ENCODE measurements around the gene CASS4.
A peak's percentile ranks its signal among the peaks of the same experiment; 100 is the strongest.
"Not testable (repeated sequence)": the region's sequence is repeated elsewhere in the genome, so short reads cannot be mapped to it uniquely, and the experiment has no call there.

The CASS4 gene

DNA sequence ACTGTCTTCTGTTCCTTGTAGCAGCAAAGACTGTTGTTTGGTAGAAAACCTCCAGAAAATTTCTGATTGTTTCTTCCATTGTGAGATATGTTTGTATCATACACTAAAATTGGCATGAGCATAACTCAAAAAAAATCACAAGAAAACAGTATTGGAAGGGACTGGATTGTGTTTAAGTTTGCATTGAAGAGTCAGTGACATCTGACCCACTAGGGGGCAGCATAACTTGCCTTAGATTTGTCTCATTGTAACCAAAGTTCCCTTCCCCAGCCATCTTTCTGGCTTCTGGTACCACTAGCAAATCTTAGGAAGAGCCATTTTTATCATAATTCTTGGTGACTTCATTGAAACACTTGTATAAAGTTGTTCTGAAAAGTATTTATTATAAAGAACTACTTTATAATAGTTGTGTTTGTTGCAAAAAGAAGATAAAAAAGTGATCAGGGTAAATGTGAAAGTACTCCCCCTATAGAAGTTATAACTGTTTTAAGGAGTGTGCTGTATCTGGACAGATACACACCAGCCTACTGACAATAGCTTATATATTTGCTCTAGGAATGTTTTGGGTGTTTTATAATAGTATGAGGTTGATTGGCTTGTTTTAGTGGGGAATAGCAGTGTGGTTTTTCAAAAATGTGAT lies 11.9 kb upstream of the CASS4 start:
- Mint-ChIP-seq H3K27me3 (no peaks in the 10 kb centered on the region), H3K36me3 (ENCODE audit: insufficient read depth) (peaks cover 63% of the 10 kb centered on the region), H3K4me3 (no peak overlapping the region), H3K4me1 (peaks cover 14% of the 10 kb centered on the region), H3K27ac (ENCODE audit: low read depth) (peak overlapping the region; percentile 67), H3K9me3 (no peaks in the 10 kb centered on the region)
- DNase-seq (ENCODE audit: low spot score in 2 of 2), result peak; percentile 40 to 51
- ATAC-seq (replicated peaks; ENCODE audit: extremely low read depth, poor library complexity, severe bottlenecking), result peak; percentile 36

DNA sequence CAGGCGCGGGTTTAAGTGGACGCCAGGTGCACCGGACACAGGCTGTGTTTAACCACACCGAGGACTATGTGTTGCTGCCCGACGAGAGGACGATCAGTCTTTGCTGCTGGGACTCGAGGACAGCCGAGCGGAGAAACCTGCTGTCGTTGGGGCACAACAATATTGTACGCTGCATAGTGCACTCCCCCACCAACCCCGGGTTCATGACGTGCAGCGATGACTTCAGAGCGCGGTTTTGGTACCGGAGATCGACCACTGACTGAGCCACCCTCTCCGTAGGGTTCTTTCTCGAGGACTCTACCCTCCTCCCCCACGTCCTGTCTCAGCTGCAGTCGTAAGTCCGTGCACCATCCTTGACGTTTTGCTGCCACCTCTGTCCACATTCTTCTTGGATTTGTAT lies 8.6 kb upstream of the CASS4 start:
- Mint-ChIP-seq H3K27ac (ENCODE audit: low read depth) (no peak overlapping the region), H3K9me3 (no peaks in the 10 kb centered on the region), H3K4me3 (no peak overlapping the region), H3K4me1 (peaks cover 6% of the 10 kb centered on the region), H3K36me3 (ENCODE audit: insufficient read depth) (peaks cover 62% of the 10 kb centered on the region), H3K27me3 (no peaks in the 10 kb centered on the region)
- ATAC-seq (replicated peaks; ENCODE audit: extremely low read depth, poor library complexity, severe bottlenecking), result no peak
- no peak for DNase-seq (ENCODE audit: low spot score in 2 of 2)

DNA sequence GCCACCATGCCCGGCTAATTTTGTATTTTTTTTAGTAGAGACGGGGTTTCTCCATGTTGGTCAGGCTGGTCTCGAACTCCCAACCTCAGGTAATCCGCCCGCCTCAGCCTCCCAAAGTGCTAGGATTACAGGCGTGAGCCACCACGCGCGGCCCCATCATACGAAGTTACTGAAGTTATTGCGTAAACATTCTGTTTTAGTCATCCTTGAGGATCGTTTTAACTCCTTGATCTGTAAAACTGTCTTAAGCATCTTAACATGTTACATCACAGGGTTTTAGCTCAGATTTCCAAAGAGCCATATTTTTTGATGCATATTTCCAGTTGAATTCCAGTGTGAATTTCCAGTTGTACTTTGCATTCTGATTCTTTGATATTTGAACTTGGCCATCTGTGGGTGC lies 6.7 kb upstream of the CASS4 start:
- not testable (repeated sequence) for H3K4me3 Mint-ChIP-seq; H3K27ac Mint-ChIP-seq (ENCODE audit: low read depth)

DNA sequence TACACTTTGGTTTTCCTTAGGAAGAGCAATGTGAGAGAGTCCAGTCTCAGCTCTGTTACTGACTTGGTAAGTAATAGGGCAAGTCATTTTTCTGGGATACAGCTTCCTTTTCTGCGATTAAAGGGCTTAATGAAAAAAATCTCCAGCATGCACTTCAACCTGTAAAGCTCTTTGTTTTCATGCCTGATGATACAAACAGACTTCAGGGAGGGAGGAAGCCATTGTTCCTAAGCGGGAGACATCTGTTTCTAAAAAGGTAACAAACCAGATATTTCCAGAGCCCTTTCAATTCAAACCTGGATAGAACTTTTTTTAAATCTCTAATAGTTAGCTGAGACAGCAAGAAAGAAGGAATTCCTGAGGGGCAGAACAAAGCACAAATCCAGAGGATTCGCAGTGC lies 5.2 kb upstream of the CASS4 start:
- Mint-ChIP-seq H3K36me3 (ENCODE audit: insufficient read depth) (peaks cover 48% of the 10 kb centered on the region), H3K27ac (ENCODE audit: low read depth) (peak overlapping the region; percentile 70), H3K4me1 (peaks cover 8% of the 10 kb centered on the region)

More for the DNA sequence above, 6.7 kb upstream of the CASS4 start:
- H3K9me3 Mint-ChIP-seq; H3K27me3 Mint-ChIP-seq; DNase-seq (ENCODE audit: low spot score in 2 of 2); ATAC-seq (replicated peaks; ENCODE audit: extremely low read depth, poor library complexity, severe bottlenecking); H3K4me1 Mint-ChIP-seq: not testable (repeated sequence)
- H3K36me3 Mint-ChIP-seq (ENCODE audit: insufficient read depth), result peaks cover 51% of the 10 kb centered on the region

DNA sequence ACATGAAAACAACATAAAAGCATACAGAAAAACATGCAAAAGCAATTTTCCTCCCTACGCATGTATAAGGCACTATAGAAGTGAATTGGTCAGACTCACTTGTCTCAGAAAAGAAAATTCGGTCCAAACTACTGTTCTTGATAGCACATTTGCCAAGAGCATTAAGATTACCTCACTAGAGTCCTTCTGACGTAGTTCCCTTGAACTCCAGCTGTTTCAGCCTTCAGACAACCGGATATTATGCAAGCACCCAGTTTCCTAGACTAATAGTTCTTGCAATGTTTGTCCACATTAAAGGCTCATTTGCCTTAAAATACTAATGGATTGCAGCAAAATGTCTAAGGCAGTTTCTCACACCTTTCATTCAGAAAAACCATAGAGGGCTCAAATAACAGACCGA lies 2.5 kb upstream of the CASS4 start:
- H3K36me3 Mint-ChIP-seq (ENCODE audit: insufficient read depth), result peaks cover 33% of the 10 kb centered on the region
- H3K27ac Mint-ChIP-seq (ENCODE audit: low read depth), result no peak overlapping the region
- no peak overlapping the region for H3K4me3 Mint-ChIP-seq
- H3K9me3 Mint-ChIP-seq, result no peaks in the 10 kb centered on the region
- H3K27me3 Mint-ChIP-seq, result no peaks in the 10 kb centered on the region
- H3K4me1 Mint-ChIP-seq, result peaks cover 20% of the 10 kb centered on the region
- ATAC-seq (replicated peaks; ENCODE audit: extremely low read depth, poor library complexity, severe bottlenecking), result no peak
- no peak for DNase-seq (ENCODE audit: low spot score in 2 of 2)

More for the DNA sequence above, 5.2 kb upstream of the CASS4 start:
- H3K9me3 Mint-ChIP-seq, result no peaks in the 10 kb centered on the region
- no peak overlapping the region for H3K4me3 Mint-ChIP-seq
- H3K27me3 Mint-ChIP-seq, result no peaks in the 10 kb centered on the region
- ATAC-seq (replicated peaks; ENCODE audit: extremely low read depth, poor library complexity, severe bottlenecking) (no peak), DNase-seq (ENCODE audit: low spot score in 2 of 2) (no peak)

DNA sequence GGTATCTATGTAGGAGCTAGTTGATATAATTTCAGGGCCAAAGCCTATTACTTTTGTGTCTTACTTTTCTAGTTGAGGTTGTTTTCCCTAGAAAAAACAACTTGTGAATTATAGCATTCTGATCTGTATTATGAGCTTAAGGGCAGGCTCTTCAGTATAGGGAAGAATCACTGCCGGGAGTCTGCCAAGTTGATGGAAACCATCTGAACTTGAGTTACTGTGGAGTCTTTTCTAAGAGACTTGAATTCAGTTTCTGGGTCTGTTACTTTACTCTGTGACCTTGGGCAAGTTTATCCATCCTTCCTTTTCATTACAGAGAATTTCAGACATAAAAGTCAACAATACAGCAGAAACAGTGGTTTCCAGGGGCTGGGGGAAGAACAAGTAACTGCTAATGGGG lies 2.1 kb upstream of the CASS4 start:
- Mint-ChIP-seq H3K36me3 (ENCODE audit: insufficient read depth) (peaks cover 30% of the 10 kb centered on the region), H3K9me3 (no peaks in the 10 kb centered on the region), H3K4me1 (peaks cover 22% of the 10 kb centered on the region), H3K4me3 (no peak overlapping the region), H3K27me3 (no peaks in the 10 kb centered on the region), H3K27ac (ENCODE audit: low read depth) (no peak overlapping the region)
- ATAC-seq (replicated peaks; ENCODE audit: extremely low read depth, poor library complexity, severe bottlenecking), result no peak
- no peak for DNase-seq (ENCODE audit: low spot score in 2 of 2)

DNA sequence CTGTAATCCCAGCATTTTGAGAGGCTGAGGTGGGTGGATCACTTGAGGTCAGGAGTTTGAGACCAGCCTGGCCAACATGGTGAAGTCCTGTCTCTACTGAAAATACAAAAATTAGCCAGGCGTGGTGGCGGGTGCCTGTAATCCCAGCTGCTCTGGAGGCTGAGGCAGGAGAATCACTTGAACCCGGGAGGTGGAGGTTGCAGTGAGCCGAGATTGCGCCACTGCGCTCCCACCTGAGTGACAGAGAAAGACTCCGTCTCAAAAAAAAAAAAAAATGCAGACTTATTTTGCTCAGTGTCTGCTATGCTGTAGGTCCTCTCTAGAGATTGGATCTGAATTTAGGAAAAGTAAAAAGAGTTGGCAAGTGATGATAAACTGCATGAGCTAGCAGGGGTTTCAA lies 773 bp upstream of the CASS4 start:
- not testable (repeated sequence) for H3K27me3 Mint-ChIP-seq; DNase-seq (ENCODE audit: low spot score in 2 of 2); ATAC-seq (replicated peaks; ENCODE audit: extremely low read depth, poor library complexity, severe bottlenecking); H3K9me3 Mint-ChIP-seq
- peak overlapping the region; percentile 83 for H3K4me3 Mint-ChIP-seq
- peak overlapping the region; percentile 87 for H3K27ac Mint-ChIP-seq (ENCODE audit: low read depth)
- peaks cover 24% of the 10 kb centered on the region for H3K4me1 Mint-ChIP-seq
- H3K36me3 Mint-ChIP-seq (ENCODE audit: insufficient read depth), result peaks cover 17% of the 10 kb centered on the region

DNA sequence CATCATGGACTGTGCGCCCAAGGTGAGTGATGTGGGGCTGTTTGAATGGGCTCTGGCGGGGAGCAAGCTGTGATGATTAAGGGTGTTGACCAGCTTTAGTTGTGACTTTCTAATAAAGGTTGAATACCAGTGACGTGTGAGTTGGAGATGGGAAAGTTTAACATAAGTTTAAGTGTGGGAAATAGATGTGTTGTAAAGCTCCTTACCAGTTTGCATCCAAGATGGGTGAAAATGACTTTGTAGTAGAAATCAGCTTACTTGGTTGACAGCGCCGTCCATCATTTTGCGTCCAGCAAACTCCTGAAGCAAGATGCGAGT lies 372 bp downstream of the CASS4 start:
- DNase-seq (ENCODE audit: low spot score in 2 of 2) (no peak), ATAC-seq (replicated peaks; ENCODE audit: extremely low read depth, poor library complexity, severe bottlenecking) (no peak)
- peaks cover 11% of the 10 kb centered on the region for H3K36me3 Mint-ChIP-seq (ENCODE audit: insufficient read depth)
- H3K27ac Mint-ChIP-seq (ENCODE audit: low read depth), result peak overlapping the region; percentile 87
- H3K27me3 Mint-ChIP-seq, result no peaks in the 10 kb centered on the region
- H3K4me3 Mint-ChIP-seq, result peak overlapping the region; percentile 83
- no peaks in the 10 kb centered on the region for H3K9me3 Mint-ChIP-seq
- peaks cover 29% of the 10 kb centered on the region for H3K4me1 Mint-ChIP-seq

DNA sequence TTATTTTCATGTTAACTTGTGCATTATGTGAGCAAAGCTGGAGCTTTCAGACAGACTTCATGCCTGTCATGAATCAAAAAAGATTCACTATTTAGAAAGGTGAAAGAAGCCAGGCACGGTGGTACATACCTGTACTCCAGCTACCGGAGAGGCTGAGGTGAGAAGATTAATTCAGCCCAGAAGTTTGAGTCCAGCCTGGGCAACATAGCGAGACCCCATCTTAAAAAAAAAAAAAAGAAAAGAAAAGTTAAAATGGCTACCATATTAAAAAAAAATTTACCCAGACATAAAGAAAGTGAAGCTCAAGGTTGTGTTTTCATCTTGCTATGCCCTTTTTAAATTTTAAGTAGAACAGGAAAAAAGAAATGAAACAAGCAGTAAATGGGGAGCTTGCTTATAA lies 889 bp downstream of the CASS4 start:
- Mint-ChIP-seq H3K27ac (ENCODE audit: low read depth) (peak overlapping the region; percentile 87), H3K36me3 (ENCODE audit: insufficient read depth) (peaks cover 6% of the 10 kb centered on the region), H3K9me3 (no peaks in the 10 kb centered on the region), H3K4me1 (peaks cover 34% of the 10 kb centered on the region), H3K27me3 (no peaks in the 10 kb centered on the region), H3K4me3 (peak overlapping the region; percentile 83)
- DNase-seq (ENCODE audit: low spot score in 2 of 2), result no peak
- no peak for ATAC-seq (replicated peaks; ENCODE audit: extremely low read depth, poor library complexity, severe bottlenecking)

DNA sequence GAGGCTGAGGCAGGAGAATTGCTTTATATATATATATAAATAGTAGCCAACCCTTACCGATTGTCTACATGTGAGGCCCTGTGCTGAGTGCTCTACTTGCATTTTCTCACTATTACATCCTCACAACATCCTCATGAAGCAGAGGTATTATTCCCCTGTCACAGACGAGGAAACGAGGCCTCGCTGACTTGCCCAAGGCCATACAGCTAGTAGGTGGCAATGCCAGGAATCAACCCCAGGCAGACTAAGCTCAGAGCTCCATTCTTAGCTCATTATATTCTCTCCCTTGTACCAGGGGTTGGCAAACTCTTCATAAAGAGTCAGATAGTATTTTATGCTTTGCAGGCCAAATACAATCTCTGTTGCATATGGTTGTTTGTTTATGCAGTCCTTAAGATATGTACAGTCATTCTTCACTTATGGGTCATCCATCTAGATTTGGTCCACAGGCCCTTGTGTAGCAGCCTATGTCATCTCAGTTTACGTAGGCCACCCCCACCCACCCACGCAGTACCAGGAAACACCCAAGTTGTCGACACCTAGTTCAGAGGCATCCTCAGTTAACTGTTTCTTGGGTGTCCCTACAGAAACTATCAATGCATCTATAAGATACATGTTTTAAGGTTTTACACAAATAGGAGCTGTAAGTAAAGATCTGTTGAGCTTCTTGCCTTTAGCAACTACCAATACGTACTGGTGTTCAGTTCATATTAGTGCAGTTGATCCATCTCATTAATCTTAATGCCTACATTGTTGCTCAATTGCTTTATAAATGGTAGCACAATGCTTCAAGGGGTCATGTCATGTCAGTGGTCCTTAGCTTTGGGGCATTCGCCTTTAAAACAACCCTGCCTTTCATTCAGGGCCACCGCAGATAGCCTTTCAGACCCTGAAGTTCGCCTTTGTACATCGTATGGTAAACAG lies 3.0 kb downstream of the CASS4 start:
- DNase-seq (ENCODE audit: low spot score in 2 of 2) (no peak), ATAC-seq (replicated peaks; ENCODE audit: extremely low read depth, poor library complexity, severe bottlenecking) (peak; percentile 34)
- H3K4me3 Mint-ChIP-seq, result peak overlapping the region; percentile 31
- H3K27ac Mint-ChIP-seq (ENCODE audit: low read depth), result no peak overlapping the region
- peaks cover 9% of the 10 kb centered on the region for H3K36me3 Mint-ChIP-seq (ENCODE audit: insufficient read depth)
- H3K27me3 Mint-ChIP-seq, result no peaks in the 10 kb centered on the region
- H3K4me1 Mint-ChIP-seq, result peaks cover 39% of the 10 kb centered on the region
- no peaks in the 10 kb centered on the region for H3K9me3 Mint-ChIP-seq

DNA sequence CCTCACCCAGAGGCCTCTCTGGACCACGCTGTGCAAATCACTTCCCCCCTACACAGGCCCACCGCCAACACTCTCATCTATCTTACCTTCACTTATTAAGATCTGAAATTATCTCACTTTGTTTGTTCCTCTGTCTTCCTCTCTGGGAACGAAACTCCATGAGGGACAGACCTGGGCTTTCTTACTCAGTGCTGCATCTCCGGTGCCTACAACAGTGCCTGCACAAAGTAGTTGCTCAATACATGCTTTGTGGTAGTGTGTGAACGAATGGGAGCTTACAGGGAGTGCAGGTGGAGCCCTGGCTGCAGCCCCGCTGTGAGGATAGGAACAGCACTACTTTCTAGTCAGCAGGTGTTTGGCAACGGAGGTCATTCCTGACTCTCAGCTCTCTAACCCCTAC lies 5.3 kb downstream of the CASS4 start:
- H3K9me3 Mint-ChIP-seq, result no peaks in the 10 kb centered on the region
- peak overlapping the region; percentile 47 for H3K27ac Mint-ChIP-seq (ENCODE audit: low read depth)
- ATAC-seq (replicated peaks; ENCODE audit: extremely low read depth, poor library complexity, severe bottlenecking) (no peak), DNase-seq (ENCODE audit: low spot score in 2 of 2) (no peak)
- peaks cover 14% of the 10 kb centered on the region for H3K36me3 Mint-ChIP-seq (ENCODE audit: insufficient read depth)
- no peak overlapping the region for H3K4me3 Mint-ChIP-seq
- H3K4me1 Mint-ChIP-seq, result peaks cover 32% of the 10 kb centered on the region
- H3K27me3 Mint-ChIP-seq, result no peaks in the 10 kb centered on the region

DNA sequence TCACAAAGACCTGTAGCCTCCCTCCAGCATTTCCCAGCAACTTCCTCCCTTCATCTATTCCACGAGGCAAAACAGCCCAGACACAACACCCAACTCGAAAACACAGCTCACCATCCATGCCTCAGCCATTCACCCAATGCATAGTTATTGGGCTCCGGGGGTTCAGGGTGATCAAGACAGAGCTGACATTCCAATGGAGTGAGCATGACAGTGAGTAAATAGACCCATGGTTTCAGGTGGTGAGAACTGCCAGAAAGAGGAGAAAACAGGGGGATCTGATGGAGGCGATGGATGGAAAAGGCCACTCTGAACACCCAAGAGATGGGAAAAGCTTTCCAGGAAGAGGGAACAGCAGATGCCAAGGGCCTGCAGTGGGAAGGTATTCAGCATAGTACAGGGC lies 5.9 kb downstream of the CASS4 start:
- Mint-ChIP-seq H3K9me3 (no peaks in the 10 kb centered on the region), H3K36me3 (ENCODE audit: insufficient read depth) (peaks cover 12% of the 10 kb centered on the region), H3K27me3 (no peaks in the 10 kb centered on the region), H3K4me3 (peak overlapping the region; percentile 33), H3K27ac (ENCODE audit: low read depth) (peak overlapping the region; percentile 47), H3K4me1 (peaks cover 31% of the 10 kb centered on the region)
- DNase-seq (ENCODE audit: low spot score in 2 of 2) (no peak), ATAC-seq (replicated peaks; ENCODE audit: extremely low read depth, poor library complexity, severe bottlenecking) (no peak)

DNA sequence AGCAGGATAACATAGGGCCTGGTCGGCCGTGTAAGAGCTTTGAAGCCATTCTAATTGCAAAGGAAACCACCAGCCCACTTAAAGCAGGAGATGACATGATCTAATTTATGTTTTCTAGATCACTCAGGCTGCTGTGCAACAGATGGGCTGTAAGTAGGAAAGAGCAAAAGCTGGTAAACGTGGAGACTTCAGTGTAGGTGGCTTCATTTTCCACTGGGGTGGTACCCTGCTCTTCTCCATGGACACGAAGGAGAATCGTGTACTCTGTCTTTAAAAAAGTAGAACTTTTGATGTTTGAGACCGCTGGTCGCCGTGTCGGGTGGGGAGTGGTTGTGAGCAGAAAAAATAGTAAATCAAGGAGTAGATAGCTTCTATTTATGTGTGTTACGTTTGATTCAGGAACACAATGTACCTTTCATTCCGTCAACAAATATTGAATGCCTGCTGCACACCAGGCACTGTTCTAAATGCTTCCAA lies 6.4 kb downstream of the CASS4 start:
- H3K27ac Mint-ChIP-seq (ENCODE audit: low read depth), result peak overlapping the region; percentile 47
- peaks cover 12% of the 10 kb centered on the region for H3K36me3 Mint-ChIP-seq (ENCODE audit: insufficient read depth)
- no peak for DNase-seq (ENCODE audit: low spot score in 2 of 2)

More for the DNA sequence above, 6.4 kb downstream of the CASS4 start:
- Mint-ChIP-seq H3K4me1 (peaks cover 31% of the 10 kb centered on the region), H3K4me3 (peak overlapping the region; percentile 33), H3K27me3 (no peaks in the 10 kb centered on the region), H3K9me3 (no peaks in the 10 kb centered on the region)
- ATAC-seq (replicated peaks; ENCODE audit: extremely low read depth, poor library complexity, severe bottlenecking), result no peak
